ENCODE results near the gene PXDC1.

GRCh38 chr6:3710403-3710802, 41.1 kb downstream of the PXDC1 start:
- TF ChIP-seq CTCF (IDR thresholded peaks at IDR 0.05) (no peak), ZFX (IDR thresholded peaks at IDR 0.05; ENCODE audit: borderline replicate concordance) (no peak)
